SW480 (cell line): Measurements from ENCODE around the gene SLC39A3.
"Not testable (repeated sequence)": the region's sequence is repeated elsewhere in the genome, so short reads cannot be mapped to it uniquely, and the experiment has no call there.

Source experiments
- DNase-seq: peaks from one replicate; pipeline ENCODE4 v3.0.0-alpha.2; 2016; ENCODE audit warnings: low spot score

The SLC39A3 gene

DNA sequence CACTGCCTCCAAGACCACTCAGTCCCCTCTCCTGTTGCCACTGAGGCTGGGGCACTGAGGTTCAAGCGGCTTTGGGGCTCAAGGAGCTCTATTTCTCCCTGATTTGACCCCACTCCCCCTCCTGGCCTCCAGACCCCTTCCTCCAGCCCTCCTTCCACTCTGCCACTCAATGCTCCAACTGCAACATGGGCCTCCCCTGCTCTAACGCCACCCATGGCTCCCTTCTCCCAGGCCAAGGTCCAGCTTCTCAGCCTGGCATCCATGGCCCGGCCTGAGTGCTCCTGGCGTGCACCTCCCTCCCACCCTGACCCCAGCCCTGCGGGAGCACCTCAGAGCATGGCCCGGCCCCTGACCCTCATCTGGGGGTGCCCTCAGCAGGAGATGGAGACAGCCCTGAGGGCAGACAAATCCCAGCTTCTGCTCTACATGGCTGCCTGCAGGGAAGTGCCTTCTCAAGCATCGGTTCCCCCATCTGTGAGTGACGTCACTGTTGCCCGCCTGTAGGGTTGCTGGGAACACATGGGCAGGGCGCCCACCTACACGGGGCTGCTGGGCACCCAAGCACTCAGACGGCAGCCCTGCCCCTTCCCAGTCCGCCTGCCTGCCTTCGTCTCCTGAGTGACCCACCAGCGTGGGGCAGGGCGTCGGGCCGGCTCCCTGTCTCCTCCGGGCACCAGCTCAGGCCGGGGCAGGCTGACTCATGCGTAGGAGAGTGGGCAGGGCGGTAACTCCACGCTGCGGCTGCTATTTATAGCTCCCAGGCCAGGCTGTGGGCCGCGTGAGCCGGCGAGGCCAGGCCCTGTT is 17.1 kb downstream of the SLC39A3 start:
- peak; percentile 59 for DNase-seq

GRCh38 chr19:2721570-2722540 is 18.0 kb downstream of the SLC39A3 start:
- DNase-seq: no peak

DNA sequence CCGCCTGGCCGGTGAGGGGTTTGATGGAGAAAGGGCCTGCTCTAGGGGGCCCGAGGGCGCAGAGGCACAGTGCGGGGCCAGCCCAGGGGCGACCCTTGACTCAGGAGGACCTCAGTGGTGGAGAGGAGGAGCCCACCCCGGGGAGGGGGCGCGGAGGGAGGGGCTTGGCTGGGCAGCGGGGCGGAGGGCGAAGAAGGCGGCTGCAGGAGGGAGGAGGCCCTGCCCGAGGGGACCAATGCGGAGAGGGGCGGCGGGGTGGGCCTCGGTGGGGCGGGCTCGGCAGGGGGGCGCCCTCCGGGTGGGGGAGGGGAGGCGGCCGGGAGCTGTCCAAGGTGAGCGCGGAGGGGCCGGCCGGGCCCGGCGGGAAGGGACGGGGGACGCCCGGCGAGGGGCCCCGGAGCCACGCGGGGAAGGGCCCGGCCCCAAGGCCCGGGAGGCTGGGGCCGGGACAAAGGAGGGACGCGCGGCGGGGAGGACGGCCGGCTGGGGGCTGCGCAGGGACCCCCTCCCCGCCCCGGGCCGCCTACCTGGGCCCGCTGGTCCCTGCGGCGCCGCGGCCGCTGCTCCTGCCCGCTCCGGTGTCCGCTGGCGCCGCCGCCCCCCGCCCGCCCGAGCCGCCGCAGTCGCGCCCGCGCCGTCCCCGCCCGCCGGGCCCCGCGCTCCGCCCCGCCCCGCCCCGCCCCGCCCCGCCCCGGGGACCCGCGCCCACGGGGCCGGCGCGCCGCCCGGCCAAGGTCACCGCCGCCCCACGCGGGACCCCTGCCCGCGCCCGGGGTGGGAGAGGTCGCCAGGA is 18.8 kb downstream of the SLC39A3 start, which contains the start of gene DIRAS1:
DIRAS1 (minus strand) TSS at position 596 of the 793 bp plus-strand sequence. CDS start 3,566 bp downstream, outside the sequence.
- no peak for DNase-seq

DNA sequence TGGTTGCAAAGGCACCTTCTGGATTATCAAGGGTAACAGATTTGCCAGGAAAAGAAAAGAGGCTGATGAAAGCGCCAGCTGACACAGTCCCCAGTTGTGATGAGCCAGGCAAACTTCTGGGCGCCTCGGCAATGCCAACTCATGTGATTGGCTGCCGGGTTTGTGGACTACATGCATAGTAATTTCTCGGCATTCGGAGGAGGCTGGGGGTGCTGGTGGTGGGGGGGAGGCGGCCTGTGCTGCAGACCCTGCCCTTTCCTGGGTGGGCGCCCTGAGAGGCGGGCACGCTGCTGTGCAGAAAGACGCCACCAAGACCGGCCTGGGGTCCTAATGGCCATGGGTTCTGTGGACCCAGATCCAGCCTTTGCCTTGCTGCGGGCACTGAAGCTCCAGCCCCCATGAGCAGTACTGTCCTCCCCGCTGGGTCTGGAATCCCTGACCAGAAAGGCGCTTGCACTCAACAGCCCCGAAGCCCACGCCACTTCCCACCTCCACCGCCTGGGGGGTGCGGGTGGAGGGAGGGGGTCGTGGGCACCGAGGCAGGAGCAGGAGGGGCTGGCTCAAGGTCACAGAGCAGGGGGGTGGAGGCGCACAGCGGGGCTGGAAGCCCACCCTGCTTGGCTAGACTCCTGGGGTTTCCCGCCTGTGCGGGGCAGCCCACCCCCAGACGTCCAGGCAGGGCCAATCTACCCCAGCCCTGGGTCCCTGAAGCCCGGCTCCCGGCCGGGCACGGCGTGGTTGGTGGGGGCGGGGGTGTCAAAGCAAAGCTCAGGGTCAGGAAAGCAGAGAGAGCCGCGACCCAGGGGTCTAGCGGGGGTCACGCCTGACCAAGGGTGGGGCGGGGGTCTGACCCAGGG is 19.7 kb downstream of the SLC39A3 start:
- no peak for DNase-seq

DNA sequence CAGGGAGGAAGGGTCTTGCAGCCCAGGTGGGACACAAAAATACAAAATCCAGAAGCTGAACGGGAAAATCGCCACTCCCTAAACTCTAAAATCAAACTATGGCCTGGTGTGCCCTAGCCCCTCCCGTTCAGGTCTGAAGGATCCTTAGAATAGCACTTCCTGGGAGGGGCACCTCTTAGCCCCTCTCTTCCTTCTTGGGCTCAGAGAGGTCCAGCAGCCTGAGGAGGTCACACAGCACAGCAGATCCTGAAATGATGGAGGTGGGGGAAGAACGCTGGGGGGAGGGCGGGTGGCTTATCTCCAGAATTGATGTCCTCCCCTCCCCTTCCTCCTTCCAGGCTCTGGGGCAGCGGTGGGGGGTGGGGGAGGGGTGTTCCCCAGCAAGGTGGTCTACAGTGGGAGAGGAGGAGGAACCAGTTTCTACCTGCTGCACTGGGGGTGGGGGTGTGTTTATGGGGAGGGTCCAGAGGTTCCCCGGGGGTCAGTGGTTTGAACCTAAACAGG is 20.5 kb downstream of the SLC39A3 start:
- DNase-seq: no peak

GRCh38 chr19:2717638-2718541 is 21.9 kb downstream of the SLC39A3 start:
- no peak for DNase-seq

- no peak for DNase-seq
These were observed 22.8 kb downstream of the SLC39A3 start for GRCh38 chr19:2716722-2717637.

DNA sequence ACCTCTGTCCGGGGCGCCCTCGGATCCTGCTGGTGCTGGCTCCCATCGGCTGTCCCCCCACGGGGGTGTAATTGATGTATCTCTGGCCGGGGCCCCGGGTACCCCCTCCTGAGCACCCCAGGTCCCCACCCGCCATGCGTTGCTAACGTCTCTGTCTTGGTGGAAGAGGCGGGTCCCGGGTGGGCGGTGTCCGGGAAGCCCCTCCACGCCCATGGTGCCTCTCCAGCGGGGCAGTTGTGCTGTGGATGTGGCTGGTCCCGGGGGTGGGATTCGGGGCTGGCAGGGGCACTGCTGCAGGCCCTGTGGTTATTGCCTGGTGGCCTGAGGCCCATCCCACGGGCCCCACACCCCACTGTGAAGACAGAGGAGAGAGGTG is 23.6 kb downstream of the SLC39A3 start:
- no peak for DNase-seq

DNA sequence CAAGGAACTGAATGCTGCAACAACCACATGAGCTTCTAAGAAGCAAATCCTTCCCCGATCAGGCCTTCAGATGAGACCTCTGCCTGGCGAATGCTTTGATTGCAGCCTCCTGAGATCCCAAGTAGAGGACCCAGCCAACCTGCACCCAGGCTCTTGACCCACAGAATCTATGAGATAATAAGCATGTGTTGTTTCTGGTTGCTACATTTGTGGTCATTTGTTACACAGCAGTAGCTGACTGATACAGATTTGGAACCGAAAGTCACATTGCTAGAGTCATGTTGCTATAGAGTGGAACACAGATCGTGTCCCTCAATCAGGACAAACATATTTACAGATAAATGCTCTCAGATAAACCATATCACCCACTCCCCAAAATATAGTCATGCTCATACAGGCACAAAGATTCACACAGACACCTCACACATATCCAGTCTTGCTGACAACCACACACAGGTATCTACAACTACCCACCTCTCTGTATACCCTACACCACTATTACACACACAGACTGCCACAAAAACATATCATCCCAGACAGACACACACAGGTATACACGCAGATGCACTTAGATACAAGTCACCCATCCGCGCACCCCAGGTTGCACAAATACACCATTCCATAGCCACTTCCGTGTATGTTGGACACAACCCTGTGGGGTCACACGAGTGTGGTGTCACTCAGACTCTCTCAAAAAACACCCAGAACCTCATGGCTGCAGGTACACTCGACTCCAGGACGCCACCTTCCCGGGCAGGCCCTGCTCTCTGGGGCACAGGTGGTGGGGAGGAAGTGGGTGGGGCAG is 24.1 kb downstream of the SLC39A3 start:
- no peak for DNase-seq

- DNase-seq: no peak
These were observed 25.1 kb downstream of the SLC39A3 start for GRCh38 chr19:2714531-2715269.

DNA sequence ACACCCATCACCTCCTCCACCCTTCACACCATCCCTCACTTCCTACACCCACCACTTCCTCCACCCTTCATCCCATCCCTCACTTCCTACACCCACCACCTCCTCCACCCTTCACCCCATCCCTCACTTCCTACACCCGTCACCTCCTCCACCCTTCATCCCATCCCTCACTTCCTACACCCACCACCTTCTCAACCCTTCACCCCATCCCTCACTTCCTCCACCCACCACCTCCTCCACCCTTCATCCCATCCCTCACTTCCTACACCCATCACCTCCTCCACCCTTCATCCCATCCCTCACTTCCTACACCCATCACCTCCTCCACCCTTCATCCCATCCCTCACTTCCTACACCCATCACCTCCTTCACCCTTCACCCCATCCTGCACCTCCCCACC is 25.7 kb downstream of the SLC39A3 start:
- DNase-seq: not testable (repeated sequence)

- DNase-seq: not testable (repeated sequence)
These were observed 26.6 kb downstream of the SLC39A3 start for GRCh38 chr19:2713170-2713569.

GRCh38 chr19:2711875-2712205 is 28.0 kb downstream of the SLC39A3 start:
- no peak for DNase-seq

DNA sequence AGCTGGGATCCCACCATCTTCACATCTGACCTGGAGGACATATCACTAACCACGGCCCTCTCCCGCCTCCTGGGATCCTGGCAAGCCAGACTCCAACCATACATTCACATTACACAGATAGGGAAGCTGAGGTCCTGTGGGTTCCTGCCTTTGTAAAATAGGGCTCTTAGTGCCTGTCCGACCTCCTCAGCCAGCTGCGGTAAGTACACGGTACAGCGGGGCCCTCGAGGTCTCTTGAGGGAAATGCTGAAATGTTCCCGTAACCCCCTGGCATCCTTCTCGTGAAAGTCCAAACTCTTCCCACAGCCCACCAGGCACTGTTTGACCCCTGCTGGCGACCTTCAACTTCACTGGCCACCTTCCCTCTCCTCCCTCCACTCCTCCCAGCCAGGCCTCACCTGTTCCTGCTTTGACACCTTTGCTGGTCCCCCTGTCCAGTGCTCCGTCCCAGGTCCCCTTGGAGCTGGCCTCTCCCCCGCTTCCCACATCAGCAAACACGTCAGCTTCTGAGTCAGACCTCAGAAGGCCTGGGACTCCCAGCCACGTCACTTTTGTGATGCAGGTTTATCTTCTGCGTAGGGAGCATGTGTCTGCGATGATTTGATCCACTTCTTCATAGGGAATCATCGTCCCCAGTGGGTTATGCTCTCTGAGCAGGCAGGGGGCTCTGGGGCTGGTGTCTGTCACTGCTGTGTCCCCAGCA is 28.5 kb downstream of the SLC39A3 start:
- DNase-seq: no peak

DNA sequence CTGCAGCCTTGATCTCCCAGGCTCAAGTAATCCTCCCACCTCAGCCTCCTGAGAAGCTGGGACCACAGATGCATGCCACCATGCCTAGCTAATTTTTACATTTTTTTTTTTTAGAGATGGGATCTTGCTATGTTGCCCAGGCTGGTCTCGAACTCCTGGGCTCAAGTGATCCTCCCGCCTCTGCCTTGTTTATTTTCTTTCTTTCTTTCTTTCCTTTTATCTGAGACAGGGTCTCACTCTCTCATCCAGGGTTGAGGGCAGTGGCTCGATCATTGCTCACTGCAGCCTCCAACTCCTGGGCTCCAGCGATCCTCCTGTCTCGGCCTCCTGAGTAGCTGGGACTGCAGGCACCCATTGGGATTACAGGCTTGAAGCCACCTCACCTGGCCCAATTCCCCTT is 33.6 kb downstream of the SLC39A3 start:
- DNase-seq: no peak

- no peak for DNase-seq
These were observed 36.1 kb downstream of the SLC39A3 start for GRCh38 chr19:2703691-2704216.
